Measurements from ENCODE around the gene TSPYL6.

TSPYL6 gene

GRCh38 chr2:54290356-54291025, 34.5 kb upstream of the TSPYL6 start:
- Histone ChIP-seq H3K36me3 (ENCODE audit: insufficient read depth) (no peaks in the 10 kb centered on the region), H3K9ac (no peak overlapping the region), H3K4me1 (ENCODE audit: low read depth, poor library complexity, severe bottlenecking) (no peaks in the 10 kb centered on the region), H4K20me1 (ENCODE audit: insufficient read depth) (no peaks in the 10 kb centered on the region), H3K27me3 (ENCODE audit: insufficient read depth, low read depth) (no peaks in the 10 kb centered on the region), H3K79me2 (ENCODE audit: insufficient read depth, low read depth) (no peaks in the 10 kb centered on the region), H3K4me3 (IDR thresholded peaks at IDR 0.05; ENCODE audit: insufficient read depth, low read depth, low read length) (no peak overlapping the region), H2AFZ (ENCODE audit: low read depth) (no peak overlapping the region), H3K4me2 (no peak overlapping the region), H3K27ac (no peak overlapping the region)
- TF ChIP-seq CTCF (conservative IDR thresholded peaks at IDR 0.05; ENCODE audit: low read depth, low read length), result no peak

GRCh38 chr2:54289917-54290316, 33.9 kb upstream of the TSPYL6 start:
- no peak for TF ChIP-seq CTCF (conservative IDR thresholded peaks at IDR 0.05; ENCODE audit: low read depth, low read length)
- H3K36me3 ChIP-seq (ENCODE audit: insufficient read depth), result no peaks in the 10 kb centered on the region
- no peaks in the 10 kb centered on the region for H4K20me1 ChIP-seq (ENCODE audit: insufficient read depth)
- no peak overlapping the region for H3K27ac ChIP-seq
- H3K4me3 ChIP-seq (IDR thresholded peaks at IDR 0.05; ENCODE audit: insufficient read depth, low read depth, low read length), result no peak overlapping the region
- H3K4me1 ChIP-seq (ENCODE audit: low read depth, poor library complexity, severe bottlenecking), result no peaks in the 10 kb centered on the region
- no peak overlapping the region for H2AFZ ChIP-seq (ENCODE audit: low read depth)
- H3K9ac ChIP-seq, result no peak overlapping the region
- H3K79me2 ChIP-seq (ENCODE audit: insufficient read depth, low read depth), result no peaks in the 10 kb centered on the region
- H3K4me2 ChIP-seq, result no peak overlapping the region
- no peaks in the 10 kb centered on the region for H3K27me3 ChIP-seq (ENCODE audit: insufficient read depth, low read depth)

- Histone ChIP-seq H3K4me2 (no peak overlapping the region), H3K27me3 (ENCODE audit: insufficient read depth, low read depth) (no peaks in the 10 kb centered on the region), H4K20me1 (ENCODE audit: insufficient read depth) (no peaks in the 10 kb centered on the region), H3K4me1 (ENCODE audit: low read depth, poor library complexity, severe bottlenecking) (no peaks in the 10 kb centered on the region), H3K79me2 (ENCODE audit: insufficient read depth, low read depth) (no peaks in the 10 kb centered on the region), H3K36me3 (ENCODE audit: insufficient read depth) (no peaks in the 10 kb centered on the region), H2AFZ (ENCODE audit: low read depth) (no peak overlapping the region), H3K4me3 (IDR thresholded peaks at IDR 0.05; ENCODE audit: insufficient read depth, low read depth, low read length) (no peak overlapping the region), H3K27ac (no peak overlapping the region), H3K9ac (no peak overlapping the region)
- TF ChIP-seq CTCF (conservative IDR thresholded peaks at IDR 0.05; ENCODE audit: low read depth, low read length), result no peak
Measured at GRCh38 chr2:54287532-54287931, 31.5 kb upstream of the TSPYL6 start.

- H2AFZ ChIP-seq (ENCODE audit: low read depth), result no peak overlapping the region
- H3K4me2 ChIP-seq, result no peak overlapping the region
- no peak for TF ChIP-seq CTCF (conservative IDR thresholded peaks at IDR 0.05; ENCODE audit: low read depth, low read length)
Measured at GRCh38 chr2:54285451-54285850, 29.4 kb upstream of the TSPYL6 start.

More at GRCh38 chr2:54285451-54285850, 29.4 kb upstream of the TSPYL6 start:
- Histone ChIP-seq H3K9ac (no peak overlapping the region), H3K4me1 (ENCODE audit: low read depth, poor library complexity, severe bottlenecking) (no peaks in the 10 kb centered on the region), H3K79me2 (ENCODE audit: insufficient read depth, low read depth) (no peaks in the 10 kb centered on the region), H4K20me1 (ENCODE audit: insufficient read depth) (no peaks in the 10 kb centered on the region), H3K4me3 (IDR thresholded peaks at IDR 0.05; ENCODE audit: insufficient read depth, low read depth, low read length) (no peak overlapping the region), H3K27ac (no peak overlapping the region), H3K27me3 (ENCODE audit: insufficient read depth, low read depth) (no peaks in the 10 kb centered on the region), H3K36me3 (ENCODE audit: insufficient read depth) (no peaks in the 10 kb centered on the region)

All from KMS-11 (cell line).